ENCODE data around the gene MAN1B1.

The MAN1B1 gene

GRCh38 chr9:137089232-137089947, 2.6 kb downstream of the MAN1B1 start:
- Mint-ChIP-seq H3K27ac (ENCODE audit: low read depth) (no peak overlapping the region), H3K27me3 (no peaks in the 10 kb centered on the region), H3K9me3 (no peaks in the 10 kb centered on the region), H3K4me1 (peaks cover 35% of the 10 kb centered on the region), H3K4me3 (no peak overlapping the region), H3K36me3 (ENCODE audit: insufficient read depth) (peaks cover 32% of the 10 kb centered on the region)
- DNase-seq (ENCODE audit: low spot score in 2 of 2) (no peak), ATAC-seq (replicated peaks; ENCODE audit: extremely low read depth, poor library complexity, severe bottlenecking) (no peak)

GRCh38 chr9:137095664-137096517, 9.1 kb downstream of the MAN1B1 start:
- H3K36me3 Mint-ChIP-seq (ENCODE audit: insufficient read depth), result peaks cover 20% of the 10 kb centered on the region
- H3K27me3 Mint-ChIP-seq, result no peaks in the 10 kb centered on the region
- peaks cover 21% of the 10 kb centered on the region for H3K4me1 Mint-ChIP-seq
- peak overlapping the region; percentile 92 for H3K27ac Mint-ChIP-seq (ENCODE audit: low read depth)
- DNase-seq (ENCODE audit: low spot score in 2 of 2) (peak; percentile 79 to 85), ATAC-seq (replicated peaks; ENCODE audit: extremely low read depth, poor library complexity, severe bottlenecking) (peak; percentile 98)
- no peaks in the 10 kb centered on the region for H3K9me3 Mint-ChIP-seq
- H3K4me3 Mint-ChIP-seq, result peak overlapping the region; percentile 79

- H3K9me3 Mint-ChIP-seq, result no peaks in the 10 kb centered on the region
- peaks cover 23% of the 10 kb centered on the region for H3K36me3 Mint-ChIP-seq (ENCODE audit: insufficient read depth)
- H3K4me3 Mint-ChIP-seq, result peak overlapping the region; percentile 79
- no peaks in the 10 kb centered on the region for H3K27me3 Mint-ChIP-seq
- DNase-seq (ENCODE audit: low spot score in 2 of 2), result no peak
- H3K4me1 Mint-ChIP-seq, result peaks cover 21% of the 10 kb centered on the region
- ATAC-seq (replicated peaks; ENCODE audit: extremely low read depth, poor library complexity, severe bottlenecking), result no peak
- peak overlapping the region; percentile 92 for H3K27ac Mint-ChIP-seq (ENCODE audit: low read depth)
Observed at GRCh38 chr9:137096785-137097546, 10.2 kb downstream of the MAN1B1 start.

- peaks cover 17% of the 10 kb centered on the region for H3K36me3 Mint-ChIP-seq (ENCODE audit: insufficient read depth)
- no peak overlapping the region for H3K4me3 Mint-ChIP-seq
- no peaks in the 10 kb centered on the region for H3K27me3 Mint-ChIP-seq
- peaks cover 21% of the 10 kb centered on the region for H3K4me1 Mint-ChIP-seq
- no peak overlapping the region for H3K27ac Mint-ChIP-seq (ENCODE audit: low read depth)
- no peak for ATAC-seq (replicated peaks; ENCODE audit: extremely low read depth, poor library complexity, severe bottlenecking)
- no peak for DNase-seq (ENCODE audit: low spot score in 2 of 2)
- H3K9me3 Mint-ChIP-seq, result no peaks in the 10 kb centered on the region
Observed at GRCh38 chr9:137097761-137098462, 11.1 kb downstream of the MAN1B1 start.

- H3K27ac Mint-ChIP-seq (ENCODE audit: low read depth), result no peak overlapping the region
- DNase-seq (ENCODE audit: low spot score in 2 of 2), result no peak
- ATAC-seq (replicated peaks; ENCODE audit: extremely low read depth, poor library complexity, severe bottlenecking), result no peak
- H3K4me3 Mint-ChIP-seq, result no peak overlapping the region
- no peaks in the 10 kb centered on the region for H3K27me3 Mint-ChIP-seq
- H3K36me3 Mint-ChIP-seq (ENCODE audit: insufficient read depth), result peaks cover 23% of the 10 kb centered on the region
- peaks cover 18% of the 10 kb centered on the region for H3K4me1 Mint-ChIP-seq
- no peaks in the 10 kb centered on the region for H3K9me3 Mint-ChIP-seq
Observed at GRCh38 chr9:137099231-137099630, 12.4 kb downstream of the MAN1B1 start.

- no peaks in the 10 kb centered on the region for H3K9me3 Mint-ChIP-seq
- no peak for DNase-seq (ENCODE audit: low spot score in 2 of 2)
- no peak overlapping the region for H3K27ac Mint-ChIP-seq (ENCODE audit: low read depth)
- no peak overlapping the region for H3K4me3 Mint-ChIP-seq
- H3K4me1 Mint-ChIP-seq, result no peaks in the 10 kb centered on the region
- peaks cover 25% of the 10 kb centered on the region for H3K36me3 Mint-ChIP-seq (ENCODE audit: insufficient read depth)
- no peaks in the 10 kb centered on the region for H3K27me3 Mint-ChIP-seq
- no peak for ATAC-seq (replicated peaks; ENCODE audit: extremely low read depth, poor library complexity, severe bottlenecking)
Observed at GRCh38 chr9:137103206-137103999, 16.6 kb downstream of the MAN1B1 start.

- ATAC-seq (replicated peaks; ENCODE audit: extremely low read depth, poor library complexity, severe bottlenecking) (no peak), DNase-seq (ENCODE audit: low spot score in 2 of 2) (no peak)
- Mint-ChIP-seq H3K4me3 (no peak overlapping the region), H3K4me1 (no peaks in the 10 kb centered on the region), H3K9me3 (no peaks in the 10 kb centered on the region), H3K27me3 (no peaks in the 10 kb centered on the region), H3K27ac (ENCODE audit: low read depth) (no peak overlapping the region), H3K36me3 (ENCODE audit: insufficient read depth) (peaks cover 30% of the 10 kb centered on the region)
Observed at GRCh38 chr9:137105814-137106661, 19.3 kb downstream of the MAN1B1 start.

- Mint-ChIP-seq H3K9me3 (no peaks in the 10 kb centered on the region), H3K27me3 (no peaks in the 10 kb centered on the region), H3K4me3 (no peak overlapping the region), H3K36me3 (ENCODE audit: insufficient read depth) (peaks cover 31% of the 10 kb centered on the region), H3K27ac (ENCODE audit: low read depth) (no peak overlapping the region), H3K4me1 (no peaks in the 10 kb centered on the region)
- DNase-seq (ENCODE audit: low spot score in 2 of 2) (no peak), ATAC-seq (replicated peaks; ENCODE audit: extremely low read depth, poor library complexity, severe bottlenecking) (no peak)
Observed at GRCh38 chr9:137106662-137107250, 20.0 kb downstream of the MAN1B1 start.

GRCh38 chr9:137107312-137107921, 20.6 kb downstream of the MAN1B1 start:
- DNase-seq (ENCODE audit: low spot score in 2 of 2), result no peak
- no peaks in the 10 kb centered on the region for H3K27me3 Mint-ChIP-seq
- no peak overlapping the region for H3K27ac Mint-ChIP-seq (ENCODE audit: low read depth)
- H3K9me3 Mint-ChIP-seq, result no peaks in the 10 kb centered on the region
- no peaks in the 10 kb centered on the region for H3K4me1 Mint-ChIP-seq
- no peak overlapping the region for H3K4me3 Mint-ChIP-seq
- ATAC-seq (replicated peaks; ENCODE audit: extremely low read depth, poor library complexity, severe bottlenecking), result no peak
- H3K36me3 Mint-ChIP-seq (ENCODE audit: insufficient read depth), result peaks cover 31% of the 10 kb centered on the region

- H3K4me3 Mint-ChIP-seq, result no peak overlapping the region
- H3K4me1 Mint-ChIP-seq, result no peaks in the 10 kb centered on the region
- H3K36me3 Mint-ChIP-seq (ENCODE audit: insufficient read depth), result peaks cover 31% of the 10 kb centered on the region
- DNase-seq (ENCODE audit: low spot score in 2 of 2) (no peak), ATAC-seq (replicated peaks; ENCODE audit: extremely low read depth, poor library complexity, severe bottlenecking) (no peak)
- H3K27ac Mint-ChIP-seq (ENCODE audit: low read depth), result no peak overlapping the region
- no peaks in the 10 kb centered on the region for H3K9me3 Mint-ChIP-seq
- H3K27me3 Mint-ChIP-seq, result no peaks in the 10 kb centered on the region
Observed at GRCh38 chr9:137107982-137108381, 21.2 kb downstream of the MAN1B1 start.
